ENCODE data around the gene ESYT2.

DNA sequence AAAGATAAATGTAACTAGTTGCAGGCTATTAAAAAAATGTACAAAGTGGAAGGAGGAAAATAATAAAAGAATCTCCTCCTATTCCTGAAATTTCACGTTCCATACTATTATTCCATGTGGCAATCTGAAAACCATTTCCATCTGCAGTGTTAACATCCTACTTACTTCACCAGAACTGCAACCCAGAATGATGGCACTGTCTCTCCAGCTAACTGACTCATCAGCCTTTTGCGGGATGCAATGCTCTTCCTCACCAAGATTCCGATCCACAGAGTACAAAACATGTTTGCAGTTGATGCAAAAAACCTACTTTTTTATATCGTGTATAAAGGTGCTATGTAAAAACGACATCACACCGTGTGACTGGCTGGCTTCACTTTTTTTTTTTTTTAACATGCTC is 50.8 kb downstream of the ESYT2 start:
- TF ChIP-seq POLR2AphosphoS5 (IDR thresholded peaks at IDR 0.05; ENCODE audit: low read depth, low read length) (no peak), RFX5 (IDR thresholded peaks at IDR 0.05; ENCODE audit: low read length) (no peak), EP300 (IDR thresholded peaks at IDR 0.05; ENCODE audit: borderline replicate concordance in 1 of 2, low read depth in 1 of 2, low read length in 1 of 2) (no peak), USF1 (IDR thresholded peaks at IDR 0.05; ENCODE audit: borderline replicate concordance, low read depth) (no peak), CTCF (IDR thresholded peaks at IDR 0.05) (no peak), EZH2phosphoT487 (IDR thresholded peaks at IDR 0.05; ENCODE audit: borderline replicate concordance, low read depth) (no peak), MEF2A (IDR thresholded peaks at IDR 0.05; ENCODE audit: borderline replicate concordance, low read depth) (no peak), RXRA (IDR thresholded peaks at IDR 0.05; ENCODE audit: borderline replicate concordance, low read depth) (no peak), REST (IDR thresholded peaks at IDR 0.05; ENCODE audit: low read depth, low read length) (no peak), SIN3A (IDR thresholded peaks at IDR 0.05; ENCODE audit: borderline replicate concordance, low read depth, low read length) (no peak), CHD2 (IDR thresholded peaks at IDR 0.05; ENCODE audit: low read length, partially characterized antibody) (no peak), RCOR1 (IDR thresholded peaks at IDR 0.05; ENCODE audit: low read length) (no peak), NRF1 (IDR thresholded peaks at IDR 0.05; ENCODE audit: low read depth, low read length) (no peak)
- TF ChIP-seq, protein P1, sequence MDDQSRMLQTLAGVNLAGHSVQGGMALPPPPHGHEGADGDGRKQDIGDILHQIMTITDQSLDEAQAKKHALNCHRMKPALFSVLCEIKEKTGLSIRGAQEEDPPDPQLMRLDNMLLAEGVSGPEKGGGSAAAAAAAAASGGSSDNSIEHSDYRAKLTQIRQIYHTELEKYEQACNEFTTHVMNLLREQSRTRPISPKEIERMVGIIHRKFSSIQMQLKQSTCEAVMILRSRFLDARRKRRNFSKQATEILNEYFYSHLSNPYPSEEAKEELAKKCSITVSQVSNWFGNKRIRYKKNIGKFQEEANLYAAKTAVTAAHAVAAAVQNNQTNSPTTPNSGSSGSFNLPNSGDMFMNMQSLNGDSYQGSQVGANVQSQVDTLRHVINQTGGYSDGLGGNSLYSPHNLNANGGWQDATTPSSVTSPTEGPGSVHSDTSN (IDR thresholded peaks at IDR 0.05) = no peak

Measured in SK-N-SH (cell line).